Hematopoietic multipotent progenitor cell treated with erythropoietin and hydrocortisone succinate and interleukin-3 and kit ligand, for 8 days (in vitro differentiated cells): Measurements from ENCODE around the gene RPS3.
"Not testable (repeated sequence)": the region's sequence is repeated elsewhere in the genome, so short reads cannot be mapped to it uniquely, and the experiment has no call there.

Experiments
- DNase-seq: peaks from one replicate; pipeline ENCODE4 v3.0.0-alpha.2; 2015

The RPS3 gene

DNA sequence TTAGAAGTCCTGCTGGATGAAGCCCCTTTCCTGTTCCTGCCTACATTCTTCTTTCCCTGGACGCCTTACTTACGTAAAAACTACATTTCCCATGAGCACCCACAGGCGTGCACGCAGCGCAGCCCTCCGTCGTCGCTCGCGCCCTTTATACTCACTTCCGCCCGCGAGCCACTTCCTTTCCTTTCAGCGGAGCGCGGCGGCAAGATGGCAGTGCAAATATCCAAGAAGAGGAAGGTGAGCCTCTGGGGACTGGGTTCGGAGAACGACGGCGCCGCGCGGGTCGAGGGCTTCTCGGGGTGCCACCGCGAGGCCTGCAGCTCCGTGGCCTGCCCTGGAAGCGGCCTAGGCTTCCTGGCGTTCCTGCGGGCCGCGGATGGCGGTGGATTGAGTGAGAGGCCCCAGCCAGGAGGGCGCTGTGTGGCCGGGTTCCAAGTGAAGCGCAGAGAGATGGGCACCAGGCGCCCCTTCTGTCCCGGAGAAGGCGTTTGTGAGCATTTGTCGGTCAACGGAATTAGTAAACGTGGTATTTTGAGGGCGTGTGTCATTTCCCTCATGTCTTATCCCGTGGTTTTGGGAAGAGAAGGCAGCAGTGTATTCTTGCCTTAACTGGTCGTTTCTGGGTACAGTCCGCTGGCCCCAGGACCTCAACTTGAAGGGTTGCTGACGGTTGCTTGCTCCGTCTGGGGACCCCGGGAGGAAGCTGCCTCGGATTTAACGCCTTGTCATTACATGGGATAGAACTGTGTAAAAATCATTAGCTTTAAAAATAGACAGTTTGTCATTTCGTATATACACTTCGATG, at the start of gene RPS3:
RPS3 (plus strand) TSS at position 175 of the 802 bp plus-strand sequence; CDS start at position 205, 30 bp downstream.
- peak; percentile 95 for DNase-seq

DNA sequence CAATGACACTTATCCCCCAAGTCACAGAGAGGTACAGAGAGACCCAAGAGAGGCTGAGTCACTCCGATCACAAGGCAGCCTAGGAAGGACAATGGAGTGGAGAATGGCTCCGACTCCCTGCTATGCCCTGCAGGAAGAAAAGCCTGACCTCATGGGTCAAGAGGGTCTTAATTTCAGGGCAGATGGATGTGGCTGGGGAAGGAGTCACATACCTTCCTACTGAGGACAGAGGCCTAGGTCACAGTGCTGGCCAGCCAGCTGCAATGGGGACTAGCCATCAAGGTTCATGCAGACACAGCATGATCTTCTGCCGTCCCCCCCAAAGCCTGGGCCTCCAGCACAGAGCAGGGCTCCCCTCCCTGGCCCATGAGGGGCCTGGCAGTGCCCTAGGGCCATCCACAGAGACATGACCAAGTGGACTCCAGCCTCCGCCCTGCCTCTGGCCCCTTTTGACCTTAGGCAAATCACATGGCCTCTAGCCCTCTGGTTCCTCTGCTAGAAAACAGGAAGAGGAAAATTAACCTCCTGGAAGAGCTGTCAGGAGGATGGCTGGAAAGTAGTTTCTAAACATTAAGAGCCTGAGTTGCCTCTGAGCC, 49.7 kb upstream of the RPS3 start:
- DNase-seq = no peak

DNA sequence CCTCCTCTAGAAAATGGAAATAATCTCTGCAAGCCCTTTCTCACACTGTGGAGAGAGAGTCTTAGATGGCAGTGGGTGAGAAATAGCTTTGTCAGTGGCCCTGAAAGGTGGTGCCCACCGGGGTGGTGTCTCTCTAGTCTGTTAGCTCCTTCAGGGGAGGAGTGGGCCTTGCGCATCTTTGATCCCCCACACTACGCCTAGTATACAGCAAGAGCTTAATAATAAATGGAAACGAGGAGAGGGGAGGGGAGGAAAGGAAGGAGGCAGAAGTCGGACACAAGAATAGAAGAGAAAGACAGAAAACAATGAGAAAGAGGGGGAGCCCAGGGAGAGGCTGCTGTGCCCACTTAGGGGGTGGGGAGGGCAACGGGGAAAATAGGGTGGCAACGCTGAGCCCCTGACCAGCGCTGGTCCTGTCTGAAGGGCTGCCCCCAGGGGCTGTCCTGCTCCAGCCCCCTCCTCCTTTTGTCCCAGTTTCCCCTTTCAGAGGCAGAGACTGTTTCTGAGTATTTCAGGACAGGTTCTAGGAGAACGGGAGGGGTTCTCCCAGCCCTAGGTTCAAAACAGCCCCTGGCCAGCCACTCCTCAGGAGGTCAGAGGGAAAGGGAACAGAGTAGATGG, 49.1 kb upstream of the RPS3 start:
- DNase-seq = no peak

DNA sequence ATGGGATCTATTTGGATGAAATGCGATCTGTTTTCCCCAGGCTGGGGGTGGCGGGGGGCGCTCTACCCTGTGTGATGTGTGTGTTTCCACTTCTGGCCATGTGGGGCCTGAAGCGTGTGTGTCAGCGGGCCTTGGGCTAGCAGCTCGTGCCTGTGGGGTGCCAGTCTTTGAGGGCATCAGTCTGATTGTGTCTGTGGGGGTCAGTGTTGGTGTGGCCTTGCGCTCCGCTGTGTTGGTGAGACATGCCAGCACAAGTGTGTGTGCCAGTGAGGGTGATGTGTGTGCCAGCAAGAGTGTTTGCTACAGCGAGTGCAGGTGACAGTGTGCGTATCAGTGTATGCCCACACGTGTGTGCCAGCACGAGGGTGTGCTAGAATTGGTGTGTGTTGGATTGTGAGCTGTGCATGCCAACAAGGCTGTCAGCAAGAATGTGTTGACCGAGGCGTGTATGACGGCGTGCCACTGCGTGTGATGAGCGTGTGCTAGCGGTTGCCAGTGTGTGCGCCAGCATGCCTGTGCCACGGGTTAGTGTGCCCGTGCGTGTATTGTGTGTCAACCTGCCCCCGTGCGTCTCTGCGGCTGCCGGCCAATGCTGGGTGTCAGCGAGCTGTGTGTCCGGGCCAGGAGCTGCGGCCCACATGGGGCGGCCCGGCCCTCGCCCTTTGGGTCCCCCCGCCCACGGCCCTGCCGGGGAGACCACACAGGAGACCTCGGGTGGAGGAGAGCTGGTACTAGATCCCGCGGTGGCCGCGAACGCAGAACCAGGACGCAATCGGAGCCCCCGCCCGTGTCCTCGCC, 48.4 kb upstream of the RPS3 start:
- DNase-seq = peak; percentile 66

DNA sequence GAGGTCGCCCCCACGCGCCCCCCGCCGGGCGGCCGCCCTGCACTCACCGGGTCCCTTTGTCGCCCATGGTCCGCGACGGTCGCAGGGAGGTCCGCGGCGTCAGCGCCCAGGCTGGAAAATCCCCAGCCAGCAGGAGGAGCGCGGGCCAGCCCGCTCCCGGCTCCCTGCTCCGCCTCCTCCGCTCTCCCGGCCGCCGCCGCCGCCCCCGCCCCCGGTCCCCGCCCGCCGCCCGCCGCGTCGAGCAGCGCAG, 47.9 kb upstream of the RPS3 start, which contains the start of gene ARRB1:
ARRB1 (minus strand) TSS at position 121 of the 250 bp plus-strand sequence; CDS start at position 67, 54 bp downstream.
- DNase-seq = no peak

DNA sequence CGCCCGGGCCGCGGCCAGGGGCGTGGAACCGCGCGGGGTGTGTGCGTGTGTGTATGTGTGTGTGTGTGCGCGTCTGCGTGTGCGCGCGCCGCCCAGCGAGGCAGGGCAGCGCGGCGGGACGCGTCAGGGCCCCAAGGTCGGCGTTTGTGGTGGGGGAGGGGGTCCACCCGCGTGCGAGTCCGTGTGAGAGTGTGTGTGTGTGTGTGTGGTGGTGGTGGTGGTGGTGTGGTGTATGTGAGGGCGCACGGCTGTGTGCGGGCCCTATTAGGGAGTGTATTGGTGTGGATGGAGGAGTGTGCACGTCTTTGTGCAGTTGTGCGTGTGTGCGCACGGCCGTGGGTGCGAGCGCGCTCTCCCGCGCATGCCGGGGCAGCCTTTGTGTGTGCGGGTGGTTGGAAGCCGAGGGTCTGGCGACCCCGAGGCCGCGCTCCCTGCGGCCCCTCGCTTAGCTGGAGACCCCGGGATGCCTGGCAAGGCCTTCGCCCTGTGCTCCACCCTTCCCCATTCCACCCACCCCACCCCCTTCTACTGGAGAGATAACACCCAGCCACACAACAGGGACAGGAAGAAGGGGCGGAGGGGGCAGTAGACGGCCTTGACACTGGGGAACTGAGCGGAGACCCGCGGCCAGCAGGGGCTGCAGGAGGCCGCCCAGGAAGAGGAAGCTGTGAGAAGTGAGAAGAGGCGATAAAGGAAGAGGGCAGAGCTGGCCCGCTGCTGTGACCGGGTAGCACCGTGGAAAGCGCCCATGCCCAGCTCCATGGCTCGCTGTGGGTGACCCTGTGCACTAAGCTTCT, 47.3 kb upstream of the RPS3 start:
- DNase-seq = peak; percentile 88

DNA sequence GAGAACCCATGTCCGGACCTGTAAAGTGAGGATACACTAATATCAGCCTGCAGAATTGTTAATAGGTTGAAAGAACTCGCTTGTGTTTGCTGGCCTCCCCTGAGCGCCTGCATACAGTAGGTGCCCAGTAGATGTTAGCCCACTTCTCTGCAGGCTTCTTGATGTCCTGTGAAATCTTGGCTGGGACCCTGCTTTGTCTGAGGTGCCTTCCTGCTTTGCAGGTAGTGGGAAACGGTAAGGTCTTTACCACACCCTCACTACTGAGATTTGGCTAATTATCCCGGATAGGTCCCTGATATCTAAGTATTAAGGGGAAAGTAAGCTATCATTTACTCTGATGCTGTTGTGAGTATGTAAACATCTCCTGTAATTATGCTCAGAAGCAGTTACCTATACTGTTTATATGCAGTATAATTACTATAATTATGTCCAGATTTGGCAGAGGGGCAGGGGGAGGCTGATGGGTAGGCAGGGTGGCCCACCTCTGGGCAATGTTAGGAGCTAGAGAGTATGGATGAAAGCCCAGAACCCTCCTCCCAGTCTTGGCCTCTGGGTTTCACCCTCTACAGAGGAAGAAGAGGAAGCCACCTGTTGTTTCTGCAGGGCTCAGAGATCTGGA, 46.6 kb upstream of the RPS3 start:
- no peak for DNase-seq

DNA sequence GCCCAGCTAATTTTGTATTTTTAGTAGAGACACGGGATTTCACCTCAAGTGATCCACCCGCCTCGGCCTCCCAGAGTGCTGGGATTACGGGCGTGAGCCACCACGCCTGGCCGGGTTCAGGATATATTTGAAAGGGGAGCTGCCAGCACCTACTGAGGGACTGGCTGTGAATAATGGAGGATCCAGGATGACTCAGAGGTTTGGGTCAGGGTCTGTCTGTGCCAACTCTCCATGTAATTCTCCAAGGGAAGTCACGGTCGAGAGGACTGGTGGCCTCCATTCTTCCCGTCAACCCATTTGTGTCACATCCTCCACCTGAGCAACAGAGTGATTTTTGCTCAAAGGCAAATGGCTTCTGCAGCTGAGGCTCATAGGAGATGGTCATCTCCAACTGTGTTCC, 44.3 kb upstream of the RPS3 start:
- DNase-seq = no peak

DNA sequence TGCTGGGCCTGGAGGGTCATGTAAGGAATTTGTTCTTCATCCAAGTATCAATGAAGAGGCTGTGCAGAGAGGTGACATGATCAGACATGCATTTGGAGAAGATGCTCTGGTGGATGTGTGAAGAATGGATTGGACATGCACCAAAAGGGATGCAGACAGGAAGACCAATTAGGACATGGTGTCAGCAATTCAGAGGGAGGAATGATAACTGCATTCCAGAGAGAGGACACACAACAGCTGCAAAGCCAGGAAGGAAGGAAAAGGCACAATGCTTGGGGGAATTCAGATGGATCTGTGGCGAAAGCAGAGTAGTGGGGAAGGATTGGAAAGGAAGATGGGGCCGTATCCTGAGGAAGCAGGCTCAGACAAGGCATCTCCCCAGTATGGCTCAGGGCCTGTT, 42.7 kb upstream of the RPS3 start:
- DNase-seq = no peak

DNA sequence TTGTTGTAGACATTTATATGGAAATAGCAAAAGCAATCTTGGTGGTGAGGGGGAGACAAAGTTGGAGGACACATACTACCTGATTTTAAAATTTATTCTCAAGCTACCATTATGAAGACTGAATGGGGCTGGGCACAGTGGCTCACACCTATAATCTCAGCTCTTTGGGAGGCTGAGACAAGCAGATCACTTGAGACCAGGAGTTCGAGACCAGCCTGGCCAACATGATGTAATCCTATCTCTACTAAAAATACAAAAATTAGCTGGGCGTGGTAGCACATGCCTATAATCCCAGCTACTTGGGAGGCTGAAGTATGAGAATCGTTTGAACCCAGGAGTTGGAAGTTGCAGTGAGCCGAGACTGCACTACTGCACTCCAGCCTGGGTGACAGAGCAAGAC, 37.0 kb upstream of the RPS3 start:
- DNase-seq = not testable (repeated sequence)

DNA sequence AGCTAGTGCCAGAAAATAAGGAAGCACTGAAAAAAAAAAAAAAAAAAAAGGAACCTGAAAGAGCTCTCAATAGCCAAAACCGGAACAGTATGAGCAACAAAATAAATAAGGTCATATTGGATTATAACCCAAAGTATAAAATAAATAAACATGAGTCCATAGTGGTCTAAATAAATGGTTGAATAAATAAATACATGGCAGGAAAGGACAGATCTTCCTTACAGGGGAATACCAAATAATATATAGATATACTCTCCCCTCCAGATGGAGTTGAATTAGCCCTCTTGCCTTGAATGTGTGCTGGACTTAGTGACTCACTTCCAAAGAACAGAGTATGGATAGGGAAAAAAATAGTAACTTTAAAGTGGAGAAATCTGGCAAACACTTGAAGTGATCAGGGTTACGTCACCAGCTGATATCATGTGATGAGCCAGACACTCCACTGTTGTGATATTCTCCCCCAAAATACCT, 33.6 kb upstream of the RPS3 start:
- no peak for DNase-seq

DNA sequence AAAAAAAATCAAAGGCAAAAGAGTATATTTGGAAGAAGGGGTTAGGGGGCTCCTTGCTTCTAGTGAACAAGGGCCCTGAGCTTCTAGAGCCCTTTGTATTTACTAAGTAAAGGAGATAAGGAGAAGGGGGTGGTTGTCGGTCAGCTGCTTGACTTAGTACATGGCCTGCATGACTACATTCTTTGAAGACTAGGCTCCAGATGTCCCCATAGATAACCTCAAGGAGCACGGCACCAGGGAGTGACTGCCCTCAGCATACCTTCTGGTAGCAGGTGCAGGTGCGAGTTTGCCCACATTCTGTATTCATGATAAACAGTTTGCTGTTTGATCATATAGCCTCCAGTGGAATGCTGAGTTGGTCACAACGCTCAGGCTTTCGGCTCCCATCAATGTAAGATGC, 32.5 kb upstream of the RPS3 start:
- DNase-seq = peak; percentile 61

DNA sequence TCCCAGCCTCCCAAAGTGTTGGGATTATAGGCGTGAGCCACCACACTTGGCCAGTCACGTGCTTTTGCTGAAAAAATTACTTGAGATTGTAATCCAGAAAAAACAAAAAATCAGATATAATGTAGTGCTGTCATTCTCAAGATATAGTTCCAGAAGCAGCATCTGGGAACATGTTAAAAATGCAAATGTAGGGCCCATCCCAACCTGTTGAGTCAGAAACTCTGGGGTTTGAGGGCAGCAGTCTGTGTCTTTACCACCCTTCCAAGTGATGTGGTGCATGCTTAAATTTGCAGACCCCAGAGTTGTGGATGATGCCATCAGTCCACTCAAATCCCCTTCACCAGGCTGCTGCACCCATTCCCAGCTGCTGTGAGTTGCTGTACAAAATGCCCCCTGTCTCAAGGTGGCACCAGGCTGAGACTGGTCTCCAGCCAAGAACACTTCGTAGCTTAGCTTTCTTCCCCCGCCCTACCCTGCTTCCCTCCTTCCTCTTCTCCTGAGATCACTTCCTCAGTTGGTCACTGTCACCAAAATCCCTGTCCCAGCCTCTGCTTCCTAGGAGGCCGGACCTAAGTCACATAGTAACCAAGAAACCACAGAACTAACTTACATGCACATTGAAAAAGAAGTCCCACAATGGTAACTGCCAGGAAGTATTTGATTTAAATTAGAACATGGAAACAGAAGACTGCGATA, 29.6 kb upstream of the RPS3 start:
- DNase-seq = peak; percentile 52

DNA sequence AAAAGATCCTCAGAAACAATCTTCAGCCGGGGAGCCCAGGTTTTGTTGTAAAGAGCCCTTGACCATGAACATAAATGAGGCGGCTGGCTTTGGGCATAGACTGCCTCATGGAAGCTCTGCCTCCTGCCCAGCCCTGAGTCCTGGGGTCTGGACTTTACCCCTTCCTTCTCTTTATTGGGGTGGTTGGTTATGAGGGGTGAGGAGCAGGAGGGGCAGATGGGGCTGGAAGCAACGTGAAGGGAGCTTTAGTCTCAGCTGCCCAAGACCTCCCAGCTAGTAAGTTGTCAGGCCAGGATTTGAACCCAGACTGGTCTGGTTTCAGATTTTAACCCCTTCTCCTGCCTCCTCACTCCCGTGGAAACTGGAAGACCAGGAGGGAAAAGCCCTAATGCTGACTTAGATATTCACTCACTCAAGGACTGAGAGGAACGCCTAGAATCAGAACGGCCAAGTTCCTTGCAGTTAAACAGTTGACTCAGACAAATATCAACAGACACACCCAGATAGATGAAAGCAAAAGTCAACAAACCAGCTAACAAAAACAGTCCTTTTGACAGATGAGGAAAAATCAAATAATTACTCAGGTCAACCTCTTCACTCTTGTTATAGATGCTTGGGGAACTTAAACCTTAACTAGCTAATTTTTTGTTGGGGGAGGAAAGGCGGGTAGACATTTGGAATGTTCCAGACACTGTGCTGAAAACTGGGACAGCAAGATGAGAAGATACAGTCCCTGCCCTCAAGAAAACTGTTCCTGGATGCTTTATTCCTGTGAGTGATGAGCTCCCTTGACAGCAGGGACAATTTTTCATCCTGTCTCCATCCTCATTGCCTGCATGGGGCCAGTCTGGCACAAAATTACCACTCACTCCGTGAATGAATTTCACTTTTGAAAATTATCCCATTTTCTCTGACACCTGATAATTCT, 27.1 kb upstream of the RPS3 start:
- DNase-seq = no peak

DNA sequence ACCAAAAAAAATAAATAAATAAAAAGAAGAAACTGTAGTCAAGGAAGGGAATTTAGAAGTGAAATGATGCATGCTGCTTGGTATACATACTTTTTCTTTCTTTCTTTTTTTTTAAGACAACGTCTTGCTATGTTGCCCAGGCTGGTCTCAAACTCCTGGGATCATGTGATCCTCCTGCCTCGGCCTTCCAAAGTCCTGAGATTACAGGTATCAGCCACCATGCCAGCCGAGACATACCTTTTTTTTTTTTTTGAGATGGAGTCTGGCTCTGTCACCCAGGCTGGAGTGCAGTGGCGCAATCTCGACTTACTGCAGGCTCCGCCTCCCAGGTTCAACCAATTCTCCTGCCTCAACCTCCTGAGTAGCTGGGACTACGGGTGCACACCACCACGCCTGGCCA, 26.1 kb upstream of the RPS3 start:
- DNase-seq = no peak

DNA sequence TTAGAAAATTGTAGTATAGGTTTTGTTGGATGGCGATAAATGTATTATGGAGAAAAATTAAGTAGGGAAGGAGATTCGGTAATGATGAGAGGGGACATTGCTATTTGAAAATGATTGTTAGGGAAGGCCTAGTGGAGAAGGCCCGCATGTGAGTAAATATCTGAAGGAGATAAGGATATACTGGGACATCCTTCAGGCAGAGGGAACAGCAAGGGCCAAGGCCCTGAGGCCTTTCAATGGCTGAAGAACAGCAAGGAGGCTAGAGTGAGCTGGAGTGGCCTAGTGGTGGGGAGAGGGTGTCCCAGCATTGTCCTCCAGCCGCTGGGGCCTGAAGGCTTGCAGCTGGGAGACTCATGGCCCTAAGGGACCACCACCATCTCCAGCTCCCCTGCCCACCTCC, 24.7 kb upstream of the RPS3 start:
- no peak for DNase-seq

DNA sequence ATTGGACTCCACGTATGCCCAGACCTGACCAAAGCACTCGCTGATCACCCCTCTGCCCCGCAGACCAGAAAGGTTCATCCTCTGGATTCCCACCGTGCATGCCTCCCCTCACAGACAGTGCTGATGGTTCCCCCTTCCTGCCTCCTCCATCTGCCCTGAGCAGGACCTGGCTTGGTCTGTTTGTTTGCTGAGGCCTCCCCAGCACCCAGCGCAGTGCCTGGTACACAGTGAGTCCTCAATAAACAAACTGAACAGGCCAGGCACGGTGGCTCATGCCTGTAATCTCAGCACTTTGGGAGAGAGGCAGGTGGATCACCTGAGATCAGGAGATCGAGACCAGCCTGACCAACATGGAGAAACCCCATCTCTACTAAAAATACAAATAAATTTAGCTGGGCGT, 23.7 kb upstream of the RPS3 start:
- DNase-seq = no peak

DNA sequence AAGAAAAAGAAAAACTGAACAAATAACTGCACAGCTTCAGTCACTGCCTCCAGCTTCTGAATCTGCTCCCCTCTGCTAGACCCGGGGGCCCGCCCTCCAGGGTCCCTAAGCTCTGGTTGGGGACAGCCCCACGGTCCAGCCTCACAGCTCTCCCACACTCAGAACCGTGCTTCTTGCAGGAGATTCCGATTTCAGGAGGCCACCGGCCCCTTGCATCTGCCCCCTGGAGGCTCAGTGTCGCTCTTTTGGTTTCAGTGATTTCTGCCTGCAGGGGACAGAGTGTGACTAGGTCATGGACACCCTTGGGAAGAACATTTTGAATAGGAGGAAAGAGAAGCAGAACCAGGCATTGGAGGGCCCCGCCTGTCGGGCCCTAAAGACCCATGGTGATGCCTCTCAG, 23.1 kb upstream of the RPS3 start:
- DNase-seq = no peak

DNA sequence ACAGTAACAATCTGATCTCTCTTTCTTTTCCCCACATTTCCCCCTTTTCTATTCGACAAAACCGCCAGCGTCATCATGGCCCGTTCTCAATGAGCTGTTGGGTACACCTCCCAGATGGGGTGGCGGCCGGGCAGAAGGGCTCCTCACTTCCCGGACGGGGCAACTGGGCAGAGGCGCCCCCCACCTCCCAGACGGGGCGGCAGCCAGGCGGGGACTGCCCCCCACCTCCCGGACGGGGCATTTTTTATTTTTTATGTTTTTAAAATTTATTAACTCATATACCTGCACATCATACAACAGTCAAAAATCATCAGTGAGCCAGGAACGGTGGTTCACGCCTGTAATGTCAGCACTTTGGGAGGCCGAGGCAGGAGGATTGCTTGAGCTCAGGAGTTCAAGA, 20.5 kb upstream of the RPS3 start:
- not testable (repeated sequence) for DNase-seq

DNA sequence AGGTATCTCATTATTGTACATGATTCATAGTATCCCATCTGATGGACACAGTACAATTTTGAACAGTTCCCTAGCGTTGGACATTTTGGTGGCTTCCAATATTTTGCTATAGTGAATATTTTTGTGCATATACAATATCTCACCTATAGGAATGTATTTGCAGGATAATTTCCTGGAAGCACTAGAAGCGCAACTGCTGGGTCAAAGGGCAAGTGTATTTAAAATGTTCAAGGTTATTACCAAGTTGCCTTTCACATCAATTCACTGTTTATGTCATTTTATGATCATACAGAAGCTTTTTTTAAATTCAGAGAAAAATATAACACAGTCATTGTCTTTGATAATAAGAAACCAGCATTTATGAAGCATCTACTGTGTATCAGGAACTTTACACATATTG, 19.1 kb upstream of the RPS3 start:
- DNase-seq = no peak
